OCI-LY7 (cell line): Measurements from ENCODE around the gene CHL1.

Experiments used
- EZH2phosphoT487 ChIP-seq: fragments of 200-600 bp; sonication (generic); IDR thresholded peaks from 2 replicates; pipeline ENCODE4 v1.6.1; 2018; ENCODE audit warnings: low read depth, borderline replicate concordance, mild to moderate bottlenecking, mixed run types, antibody characterized with exemption, low read length, moderate library complexity, mixed read lengths
- TF ChIP-seq, protein P1 (sequence below): fragments of 200-600 bp; sonication (generic); conservative IDR thresholded peaks from 2 replicates; pipeline ENCODE4 v1.5.1; 2014; ENCODE audit warnings: mild to moderate bottlenecking, antibody characterized with exemption, low read length, moderate library complexity, mixed read lengths

- TF ChIP-seq, protein P1, sequence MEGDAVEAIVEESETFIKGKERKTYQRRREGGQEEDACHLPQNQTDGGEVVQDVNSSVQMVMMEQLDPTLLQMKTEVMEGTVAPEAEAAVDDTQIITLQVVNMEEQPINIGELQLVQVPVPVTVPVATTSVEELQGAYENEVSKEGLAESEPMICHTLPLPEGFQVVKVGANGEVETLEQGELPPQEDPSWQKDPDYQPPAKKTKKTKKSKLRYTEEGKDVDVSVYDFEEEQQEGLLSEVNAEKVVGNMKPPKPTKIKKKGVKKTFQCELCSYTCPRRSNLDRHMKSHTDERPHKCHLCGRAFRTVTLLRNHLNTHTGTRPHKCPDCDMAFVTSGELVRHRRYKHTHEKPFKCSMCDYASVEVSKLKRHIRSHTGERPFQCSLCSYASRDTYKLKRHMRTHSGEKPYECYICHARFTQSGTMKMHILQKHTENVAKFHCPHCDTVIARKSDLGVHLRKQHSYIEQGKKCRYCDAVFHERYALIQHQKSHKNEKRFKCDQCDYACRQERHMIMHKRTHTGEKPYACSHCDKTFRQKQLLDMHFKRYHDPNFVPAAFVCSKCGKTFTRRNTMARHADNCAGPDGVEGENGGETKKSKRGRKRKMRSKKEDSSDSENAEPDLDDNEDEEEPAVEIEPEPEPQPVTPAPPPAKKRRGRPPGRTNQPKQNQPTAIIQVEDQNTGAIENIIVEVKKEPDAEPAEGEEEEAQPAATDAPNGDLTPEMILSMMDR: no peak
- TF ChIP-seq EZH2phosphoT487: no peak
Observed at GRCh38 chr3:184976-185375, 11.6 kb upstream of the CHL1 start.
